ENCODE measurements around the gene PKD1L1.
"Not testable (repeated sequence)": the region's sequence is repeated elsewhere in the genome, so short reads cannot be mapped to it uniquely, and the experiment has no call there.

Gene PKD1L1

GRCh38 chr7:47816647-47817046 lies 131.6 kb downstream of the PKD1L1 start:
- peak; percentile 72 for DNase-seq (ENCODE audit: low read depth)

- no peak for DNase-seq (ENCODE audit: low read depth)
Observed at GRCh38 chr7:47815867-47816266, 132.4 kb downstream of the PKD1L1 start.

- no peak for DNase-seq (ENCODE audit: low read depth)
Observed at GRCh38 chr7:47814905-47815613, 133.2 kb downstream of the PKD1L1 start.

- DNase-seq (ENCODE audit: low read depth): no peak
Observed at GRCh38 chr7:47813620-47814260, 134.5 kb downstream of the PKD1L1 start.

- no peak for DNase-seq (ENCODE audit: low read depth)
Observed at GRCh38 chr7:47812429-47813136, 135.7 kb downstream of the PKD1L1 start.

- DNase-seq (ENCODE audit: low read depth): no peak
Observed at GRCh38 chr7:47811632-47812380, 136.5 kb downstream of the PKD1L1 start.

- no peak for DNase-seq (ENCODE audit: low read depth)
Observed at GRCh38 chr7:47809387-47809786, 138.9 kb downstream of the PKD1L1 start.

- no peak for DNase-seq (ENCODE audit: low read depth)
Observed at GRCh38 chr7:47808321-47808720, 139.9 kb downstream of the PKD1L1 start.

GRCh38 chr7:47807756-47808155 lies 140.5 kb downstream of the PKD1L1 start:
- DNase-seq (ENCODE audit: low read depth): no peak

GRCh38 chr7:47807126-47807525 lies 141.1 kb downstream of the PKD1L1 start:
- no peak for DNase-seq (ENCODE audit: low read depth)

GRCh38 chr7:47806701-47807103 lies 141.6 kb downstream of the PKD1L1 start:
- DNase-seq (ENCODE audit: low read depth): no peak

- DNase-seq (ENCODE audit: low read depth): peak; percentile 45
Observed at GRCh38 chr7:47804767-47805545, 143.3 kb downstream of the PKD1L1 start.

- no peak for DNase-seq (ENCODE audit: low read depth)
Observed at GRCh38 chr7:47803846-47804245, 144.4 kb downstream of the PKD1L1 start.

GRCh38 chr7:47803025-47803424 lies 145.2 kb downstream of the PKD1L1 start:
- no peak for DNase-seq (ENCODE audit: low read depth)

- no peak for DNase-seq (ENCODE audit: low read depth)
Observed at GRCh38 chr7:47801423-47801822, 146.8 kb downstream of the PKD1L1 start.

- peak; percentile 55 for DNase-seq (ENCODE audit: low read depth)
Observed at GRCh38 chr7:47799524-47799923, 148.7 kb downstream of the PKD1L1 start.

- no peak for DNase-seq (ENCODE audit: low read depth)
Observed at GRCh38 chr7:47796347-47796746, 151.9 kb downstream of the PKD1L1 start.

GRCh38 chr7:47795631-47796030 lies 152.6 kb downstream of the PKD1L1 start:
- peak; percentile 69 for DNase-seq (ENCODE audit: low read depth)

- not testable (repeated sequence) for DNase-seq (ENCODE audit: low read depth)
Observed at GRCh38 chr7:47795126-47795525, 153.1 kb downstream of the PKD1L1 start.

GRCh38 chr7:47794016-47794415 lies 154.2 kb downstream of the PKD1L1 start:
- DNase-seq (ENCODE audit: low read depth): no peak

GRCh38 chr7:47793186-47793585 lies 155.1 kb downstream of the PKD1L1 start:
- DNase-seq (ENCODE audit: low read depth): not testable (repeated sequence)

All from ELR (cell line).